ENCODE measurements around the gene PLPP6.
A peak's percentile ranks its signal among the peaks of the same experiment; 100 is the strongest.

GRCh38 chr9:4679268-4680172 is 17.4 kb downstream of the PLPP6 start, which contains the start of gene CDC37L1:
- TF ChIP-seq CTCF (IDR thresholded peaks at IDR 0.05; ENCODE audit: insufficient read depth, low read depth, low read length) = peak; percentile 38
- TF ChIP-seq EZH2 (IDR thresholded peaks at IDR 0.05; ENCODE audit: insufficient read depth, low read length) = no peak
